Neuronal stem cell (in vitro differentiated cells): ENCODE measurements around the gene SORL1-AS1.

Source experiments
- DNase-seq: peaks from one replicate; pipeline ENCODE4 v3.0.0-alpha.2; 2013; ENCODE audit warnings: low spot score
- H2AFZ ChIP-seq: one replicate; pipeline ENCODE4 v1.6.1; 2013; ENCODE audit warnings: mild to moderate bottlenecking, low read length, inconsistent platforms
- H2AK5ac ChIP-seq: 2 replicates; pipeline ENCODE4 v1.6.1; 2013; ENCODE audit warnings: low read depth, mild to moderate bottlenecking, inconsistent platforms, low read length, moderate library complexity, mixed read lengths
- H2BK120ac ChIP-seq: 2 replicates; pipeline ENCODE4 v1.6.1; 2013; ENCODE audit warnings: low read depth, mild to moderate bottlenecking, inconsistent platforms, low read length, moderate library complexity, mixed read lengths
- H2BK12ac ChIP-seq: one replicate; pipeline ENCODE4 v1.6.1; 2013; ENCODE audit warnings: low read length, inconsistent platforms
- H2BK15ac ChIP-seq: 2 replicates; pipeline ENCODE4 v1.6.1; 2013; ENCODE audit warnings: mild to moderate bottlenecking, low read length, inconsistent platforms, mixed read lengths
- H2BK5ac ChIP-seq: one replicate; pipeline ENCODE4 v1.6.1; 2013; ENCODE audit warnings: inconsistent platforms, mild to moderate bottlenecking, low read length, moderate library complexity
- H3K14ac ChIP-seq: one replicate; pipeline ENCODE4 v1.6.1; 2013; ENCODE audit warnings: low read length, inconsistent platforms
- H3K18ac ChIP-seq: 2 replicates; pipeline ENCODE4 v1.6.1; 2013; ENCODE audit warnings: low read length, inconsistent platforms
- H3K23ac ChIP-seq: 2 replicates; pipeline ENCODE4 v1.6.1; 2013; ENCODE audit warnings: low read depth, mild to moderate bottlenecking, mixed read lengths, low read length, inconsistent platforms; ENCODE audit not compliant: poor library complexity
- H3K27ac ChIP-seq: replicated peaks from 3 replicates; pipeline ENCODE4 v1.5.1; 2013; ENCODE audit warnings: low read length, inconsistent platforms
- H3K27me3 ChIP-seq, 3 experiments: 2 replicates each; pipeline ENCODE4 v1.6.1; 2013; ENCODE audit warnings: low read length in 3 of 3, mild to moderate bottlenecking in 2 of 3, inconsistent platforms in 1 of 3, low read depth in 1 of 3, mixed read lengths in 1 of 3, moderate library complexity in 1 of 3; ENCODE audit not compliant: control insufficient read depth in 3 of 3, insufficient read depth in 3 of 3
- H3K36me3 ChIP-seq, 2 donors: replicated peaks in 1 of 2; 2 replicates each; pipeline ENCODE4 v1.6.1; 2013; ENCODE audit warnings: low read length in 2 of 2; ENCODE audit not compliant: control insufficient read depth in 2 of 2, insufficient read depth in 2 of 2
- H3K4ac ChIP-seq: 2 replicates; pipeline ENCODE4 v1.6.1; 2013; ENCODE audit warnings: inconsistent platforms, mild to moderate bottlenecking, low read length, moderate library complexity
- H3K4me1 ChIP-seq, 2 donors: 1 replicate in 1 of 2; 2 replicates in 1 of 2; pipeline ENCODE4 v1.6.1; 2013; ENCODE audit warnings: low read length in 2 of 2, low read depth in 1 of 2; ENCODE audit not compliant: control insufficient read depth in 2 of 2, insufficient read depth in 1 of 2
- H3K4me2 ChIP-seq: one replicate; pipeline ENCODE4 v1.6.1; 2013; ENCODE audit warnings: mild to moderate bottlenecking, low read length, inconsistent platforms; ENCODE audit not compliant: insufficient read depth, poor library complexity, severe bottlenecking
- H3K4me3 ChIP-seq, 2 donors: 2 replicates each; pipeline ENCODE4 v1.5.1; 2013; ENCODE audit warnings: low read length in 2 of 2, mild to moderate bottlenecking in 2 of 2, inconsistent platforms in 1 of 2, moderate library complexity in 1 of 2
- H3K79me1 ChIP-seq: one replicate; pipeline ENCODE4 v1.6.1; 2013; ENCODE audit warnings: low read depth, mild to moderate bottlenecking, inconsistent platforms, low read length, moderate library complexity
- H3K9ac ChIP-seq: one replicate; pipeline ENCODE4 v1.6.1; 2013; ENCODE audit warnings: mild to moderate bottlenecking, low read depth, low read length, inconsistent platforms; ENCODE audit not compliant: poor library complexity
- H3K9me3 ChIP-seq, 2 donors: replicated peaks in 1 of 2; 2 replicates each; pipeline versions ENCODE3 to v1.6.1; 2013; ENCODE audit warnings: low read length in 2 of 2, mild to moderate bottlenecking in 2 of 2, inconsistent platforms in 1 of 2, low read depth in 1 of 2, mixed read lengths in 1 of 2, moderate library complexity in 1 of 2; ENCODE audit not compliant: control insufficient read depth in 2 of 2, insufficient read depth in 1 of 2
- H4K8ac ChIP-seq: one replicate; pipeline ENCODE4 v1.6.1; 2013; ENCODE audit warnings: low read depth, mild to moderate bottlenecking, inconsistent platforms, low read length, moderate library complexity
- H4K91ac ChIP-seq: one replicate; pipeline ENCODE4 v1.6.1; 2013; ENCODE audit warnings: low read length, low read depth, mild to moderate bottlenecking, inconsistent platforms; ENCODE audit not compliant: poor library complexity
- WGBS, 2 donors: extraction: QIAGEN DNeasy Blood & Tissue Kit; methylation state at CpG; one replicate each; pipeline ENCODE4 v1.1.7; 2013; ENCODE audit warnings: missing lambda C conversion rate in 2 of 2, mixed read lengths in 1 of 2; ENCODE audit not compliant: insufficient read length in 2 of 2, insufficient replicate concordance in 1 of 2; ENCODE audit errors: extremely low coverage in 2 of 2; 5-methylcytosine and 5-hydroxymethylcytosine counted together

SORL1-AS1 gene

DNA sequence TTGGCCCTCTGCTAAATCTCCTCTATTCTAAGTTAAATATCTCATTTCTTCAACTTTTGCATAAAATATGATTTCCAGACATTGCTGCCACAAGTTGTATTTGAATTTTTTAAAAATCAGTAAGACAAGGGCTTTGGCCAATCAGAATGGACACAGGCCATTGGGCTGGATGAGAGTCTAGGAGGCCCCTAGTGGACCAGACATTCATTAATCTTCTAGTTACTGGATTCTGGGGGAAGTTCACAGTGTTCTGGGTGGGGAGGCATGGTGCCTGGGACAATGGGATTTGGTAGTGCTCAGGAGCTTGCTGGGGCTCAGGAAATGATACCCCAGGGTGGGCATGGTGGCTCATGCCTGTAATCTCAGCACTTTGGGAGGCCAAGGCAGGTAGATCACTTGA is 13.0 kb downstream of the SORL1-AS1 start:
- H3K27me3 ChIP-seq, result peaks cover 0 to 8% (median under 1%) of the 10 kb centered on the region in 3 experiments
- H3K79me1 ChIP-seq, result no peaks in the 10 kb centered on the region
- no peak overlapping the region for H3K23ac ChIP-seq

DNA sequence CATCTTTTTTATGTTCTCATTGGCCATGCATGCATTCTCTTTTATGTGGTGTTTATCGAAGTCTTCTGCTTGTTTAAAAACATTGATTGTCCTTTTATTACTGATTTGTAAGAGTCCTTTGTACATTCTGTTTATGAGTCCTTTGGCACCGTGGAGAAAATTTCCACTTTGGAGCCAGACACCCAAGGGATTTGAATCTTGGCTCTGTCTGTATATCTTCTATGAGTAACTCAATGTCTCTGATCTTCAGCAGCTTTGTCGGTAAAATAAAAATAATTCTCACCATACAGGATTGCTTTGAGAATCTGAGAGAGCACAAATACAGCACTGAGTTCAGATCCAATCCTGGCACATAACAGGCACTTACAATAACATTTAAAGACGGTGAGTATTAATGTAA is 13.4 kb downstream of the SORL1-AS1 start:
- Histone ChIP-seq H2AK5ac (no peak overlapping the region), H3K79me1 (no peaks in the 10 kb centered on the region), H3K18ac (no peak overlapping the region), H3K4me1 (peaks cover 0 to 8% of the 10 kb centered on the region in 2 donors), H2BK120ac (no peak overlapping the region), H4K91ac (no peak overlapping the region), H3K36me3 (no peaks in the 10 kb centered on the region), H3K14ac (no peak overlapping the region), H3K9ac (no peak overlapping the region), H3K4ac (no peak overlapping the region), H2AFZ (no peak overlapping the region), H3K23ac (no peak overlapping the region), H3K9me3 (no peaks in the 10 kb centered on the region), H3K27me3 (peaks cover 0 to 8% (median 3%) of the 10 kb centered on the region in 3 experiments), H3K27ac (no peak overlapping the region), H3K4me3 (no peak overlapping the region), H2BK15ac (no peak overlapping the region), H3K4me2 (no peak overlapping the region), H2BK12ac (no peak overlapping the region), H4K8ac (no peak overlapping the region), H2BK5ac (no peak overlapping the region)
- no CpG with 5 or more reads among the region's 4 CpGs for WGBS, 2 donors
- DNase-seq, result no peak

More for the DNA sequence above, 13.0 kb downstream of the SORL1-AS1 start:
- H4K8ac ChIP-seq, result no peak overlapping the region
- H2AFZ ChIP-seq, result no peak overlapping the region
- H3K14ac ChIP-seq, result no peak overlapping the region
- H3K18ac ChIP-seq, result no peak overlapping the region
- DNase-seq, result no peak
- H2BK12ac ChIP-seq, result no peak overlapping the region
- no peak overlapping the region for H3K27ac ChIP-seq
- no peak overlapping the region for H2AK5ac ChIP-seq
- H3K4me1 ChIP-seq, result peaks cover 0 to 8% of the 10 kb centered on the region in 2 donors
- H3K9ac ChIP-seq, result no peak overlapping the region
- H4K91ac ChIP-seq, result no peak overlapping the region
- no peak overlapping the region for H3K4me2 ChIP-seq
- H3K4ac ChIP-seq, result no peak overlapping the region
- no peaks in the 10 kb centered on the region for H3K36me3 ChIP-seq
- H2BK120ac ChIP-seq, result no peak overlapping the region
- H3K9me3 ChIP-seq, result no peaks in the 10 kb centered on the region
- H3K4me3 ChIP-seq, result no peak overlapping the region
- H2BK5ac ChIP-seq, result no peak overlapping the region
- no peak overlapping the region for H2BK15ac ChIP-seq

DNA sequence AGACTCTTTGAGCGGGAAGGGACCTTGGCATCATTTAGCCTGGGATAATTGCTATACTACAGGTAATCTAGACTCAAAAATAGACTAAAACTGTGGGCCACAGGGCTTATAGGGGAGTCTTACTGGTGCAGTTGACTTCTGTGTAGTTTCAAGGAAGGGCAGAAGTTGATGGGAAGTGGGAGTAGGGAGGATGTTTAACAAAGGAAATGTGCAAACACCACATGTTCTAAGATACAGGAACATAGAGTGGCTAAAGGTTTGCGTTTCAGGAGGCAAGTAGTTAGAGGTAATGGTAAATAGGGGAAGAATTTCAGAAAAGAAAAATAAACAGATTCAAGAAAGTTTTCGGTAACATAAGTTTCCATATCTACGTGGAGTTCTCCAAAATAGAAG is 15.1 kb downstream of the SORL1-AS1 start:
- H2BK12ac ChIP-seq, result no peak overlapping the region
- H3K4me3 ChIP-seq, result no peak overlapping the region
- no peak overlapping the region for H2BK15ac ChIP-seq
- WGBS, 2 donors, result no CpG with 5 or more reads among the region's 4 CpGs
- H3K36me3 ChIP-seq, result no peaks in the 10 kb centered on the region
- no peak overlapping the region for H3K18ac ChIP-seq
- no peak overlapping the region for H3K4ac ChIP-seq
- H2BK120ac ChIP-seq, result no peak overlapping the region
- no peak overlapping the region for H2AFZ ChIP-seq
- H3K9me3 ChIP-seq, result no peaks in the 10 kb centered on the region
- H3K4me2 ChIP-seq, result no peak overlapping the region
- H3K9ac ChIP-seq, result no peak overlapping the region
- H3K23ac ChIP-seq, result no peak overlapping the region
- DNase-seq, result no peak
- peaks cover 0 to 8% (median 3%) of the 10 kb centered on the region in 3 experiments for H3K27me3 ChIP-seq
- H3K14ac ChIP-seq, result no peak overlapping the region
- H3K27ac ChIP-seq, result no peak overlapping the region
- H2AK5ac ChIP-seq, result no peak overlapping the region
- H2BK5ac ChIP-seq, result no peak overlapping the region
- H4K91ac ChIP-seq, result no peak overlapping the region
- no peaks in the 10 kb centered on the region for H3K79me1 ChIP-seq
- no peak overlapping the region for H4K8ac ChIP-seq
- peaks cover 0 to 6% of the 10 kb centered on the region in 2 donors for H3K4me1 ChIP-seq

DNA sequence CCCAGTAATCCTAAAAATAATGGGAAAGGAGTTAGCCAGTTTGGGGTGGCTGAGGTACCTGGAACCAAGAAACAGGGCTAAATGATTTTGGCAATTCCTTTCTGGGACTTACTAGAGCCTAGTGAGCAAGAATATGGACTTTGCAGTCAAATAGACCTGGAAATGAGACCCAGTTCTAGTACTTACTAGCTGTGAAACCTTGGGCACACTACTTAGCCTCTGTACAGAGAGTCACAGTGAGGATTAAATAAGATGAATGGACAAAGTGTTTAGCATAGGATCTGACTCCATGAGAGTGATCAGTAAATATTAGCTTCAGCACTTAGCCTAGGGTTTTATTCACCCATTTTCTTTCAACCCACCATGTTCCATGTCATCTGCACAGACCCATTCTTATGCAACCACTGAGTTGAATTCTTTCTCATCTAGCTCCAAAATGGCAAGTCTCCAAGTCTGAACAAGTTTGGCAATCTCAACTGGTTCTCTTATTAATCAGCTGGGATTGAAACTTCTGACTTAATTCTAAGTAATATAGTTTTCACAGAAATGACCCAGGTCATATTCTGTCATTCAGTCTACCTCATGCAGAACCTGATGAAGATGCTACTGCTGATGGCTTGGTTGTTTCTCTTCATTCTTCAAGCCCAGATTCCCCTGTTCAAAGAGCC is 15.6 kb downstream of the SORL1-AS1 start:
- Histone ChIP-seq H3K4ac (no peak overlapping the region), H2BK15ac (no peak overlapping the region), H3K79me1 (no peaks in the 10 kb centered on the region), H3K18ac (no peak overlapping the region), H2BK5ac (no peak overlapping the region), H2AK5ac (no peak overlapping the region), H4K8ac (no peak overlapping the region), H3K27me3 (peaks cover 0 to 8% (median 3%) of the 10 kb centered on the region in 3 experiments), H4K91ac (no peak overlapping the region), H3K9me3 (no peaks in the 10 kb centered on the region), H2BK120ac (no peak overlapping the region), H3K14ac (no peak overlapping the region), H3K4me1 (peaks cover 0 to 6% of the 10 kb centered on the region in 2 donors), H3K27ac (no peak overlapping the region), H3K36me3 (no peaks in the 10 kb centered on the region), H3K9ac (no peak overlapping the region), H2AFZ (no peak overlapping the region), H3K23ac (no peak overlapping the region), H3K4me2 (no peak overlapping the region), H2BK12ac (no peak overlapping the region), H3K4me3 (no peak overlapping the region)
- DNase-seq, result no peak
